HepG2 (cell line): ENCODE measurements around the gene C4orf36. TPM values are rescaled to one million over a fixed set of nuclear protein-coding genes. Genes with fewer than 3 reads are reported as not detected.

Experiments used
- ATAC-seq: fragments of 200-7000 bp; cut with Tn5 transposase; 3 replicates; pipeline ENCODE4 v1.9.1; 2020; ENCODE audit warnings: mild to moderate bottlenecking, moderate library complexity
- BruUV-seq: library from RNA; stranded (reverse); fragments of 400-500 nt; replicated peaks from 2 replicates; lab custom pipeline; 2021; lab: Mats Ljungman, UMichigan
- CTCF ChIA-PET: fragments of 300-600 bp; formaldehyde crosslinking; extraction: SDS; loops from one replicate; lab custom pipeline; 2021; ENCODE audit warnings: low total read pairs, inconsistent platforms, low intra/inter-chr PET ratio; lab: Yijun Ruan, JAX
- POLR2A ChIA-PET: fragments of 350-600 bp; sonication (Branson Sonifier 250); formaldehyde crosslinking; loops from one replicate; lab custom pipeline; 2020; ENCODE audit warnings: antibody characterized with exemption, inconsistent platforms; lab: Yijun Ruan, JAX
- DNase-seq: peaks from one replicate; pipeline ENCODE4 v3.0.0-alpha.2; 2015; ENCODE audit warnings: low spot score
- FAIRE-seq: peaks from 3 replicates; lab custom pipeline; 2011; peaks lifted over from hg19 to GRCh38; lab: Jason Lieb, UNC
- H2AFZ ChIP-seq: one replicate; pipeline ENCODE4 v1.6.1; 2011; ENCODE audit warnings: low read length, inconsistent platforms
- H3K27ac ChIP-seq: fragments of 300-600 bp; 3 replicates; pipeline ENCODE4 v1.8.0; 2011; ENCODE audit warnings: mixed run types, mild to moderate bottlenecking, mixed read lengths, low read length, inconsistent platforms; ENCODE audit not compliant: insufficient read depth; ENCODE audit errors: extremely low read length
- H3K27me3 ChIP-seq, 2 experiments: fragments of 200-600 bp in 1 of 2; 2 replicates in 1 of 2; 3 replicates in 1 of 2; pipeline versions ENCODE4 v1.6.0 to v1.8.0; 2011; ENCODE audit warnings: low read length in 2 of 2, mild to moderate bottlenecking in 2 of 2, moderate library complexity in 2 of 2, inconsistent platforms in 1 of 2; ENCODE audit not compliant: insufficient read depth in 2 of 2, control insufficient read depth in 1 of 2
- H3K36me3 ChIP-seq, 2 experiments: fragments of 200-600 bp in 1 of 2; replicated peaks in 1 of 2; 2 replicates in 1 of 2; 3 replicates in 1 of 2; pipeline versions ENCODE4 v1.5.1 to v1.8.0; 2011; ENCODE audit warnings: low read length in 2 of 2, inconsistent platforms in 1 of 2; ENCODE audit not compliant: insufficient read depth in 2 of 2, control insufficient read depth in 1 of 2
- H3K4me1 ChIP-seq: 2 replicates; pipeline ENCODE4 v1.5.1; 2012; ENCODE audit warnings: low read length, inconsistent platforms; ENCODE audit not compliant: insufficient read depth
- H3K4me2 ChIP-seq: 2 replicates; pipeline ENCODE4 v1.6.0; 2011; ENCODE audit warnings: low read depth, low read length, inconsistent platforms
- H3K4me3 ChIP-seq, 3 experiments: fragments of 200-600 bp in 1 of 3; sonication (generic), shearing (Covaris generic) in 1 of 3; replicated peaks in 1 of 3; 2 replicates each; pipeline ENCODE4 v1.5.1; 2011 to 2016; ENCODE audit warnings: low read length in 3 of 3, inconsistent platforms in 2 of 3, low read depth in 2 of 3, mild to moderate bottlenecking in 2 of 3, control low read depth in 1 of 3, mixed read lengths in 1 of 3; ENCODE audit not compliant: insufficient read depth in 1 of 3
- H3K79me2 ChIP-seq: one replicate; pipeline ENCODE4 v1.6.1; 2011; ENCODE audit warnings: low read length, inconsistent platforms; ENCODE audit not compliant: insufficient read depth
- H3K9ac ChIP-seq: 2 replicates; pipeline ENCODE4 v1.6.0; 2011; ENCODE audit warnings: mild to moderate bottlenecking, low read depth, low read length, inconsistent platforms; ENCODE audit not compliant: insufficient read depth
- H3K9me3 ChIP-seq: 2 replicates; pipeline ENCODE4 v1.5.1; 2012; ENCODE audit warnings: mild to moderate bottlenecking, low read length
- H4K20me1 ChIP-seq: 2 replicates; pipeline ENCODE4 v1.6.0; 2011; ENCODE audit warnings: inconsistent platforms, mild to moderate bottlenecking, low read length, moderate library complexity; ENCODE audit not compliant: insufficient read depth
- CCDC6 ChIP-seq: sonication (generic); formaldehyde crosslinking; IDR thresholded peaks from 2 replicates; pipeline ENCODE4 v1.8.1; 2022; ENCODE audit warnings: mild to moderate bottlenecking, missing genetic modification reagents, moderate library complexity
- E2F1 ChIP-seq: sonication (generic); formaldehyde crosslinking; IDR thresholded peaks from 2 replicates; pipeline ENCODE4 v1.5.0; 2020; ENCODE audit warnings: missing genetic modification reagents
- ETS1 ChIP-seq: sonication (generic); formaldehyde crosslinking; IDR thresholded peaks from 2 replicates; pipeline ENCODE4 v1.4.0; 2020; ENCODE audit warnings: missing genetic modification reagents
- MXD3 ChIP-seq: IDR thresholded peaks from 2 replicates; pipeline ENCODE4 v1.6.1; 2016; ENCODE audit warnings: mild to moderate bottlenecking, missing biosample characterization, missing genetic modification reagents
- NFE2L1 ChIP-seq: sonication (generic); formaldehyde crosslinking; IDR thresholded peaks from 2 replicates; pipeline ENCODE4 v1.4.0; 2020; ENCODE audit warnings: missing genetic modification reagents, mild to moderate bottlenecking, borderline replicate concordance
- NFRKB ChIP-seq: fragments of 450-650 bp; IDR thresholded peaks from 2 replicates; pipeline ENCODE4 v1.6.1; 2017
- XRCC5 ChIP-seq: fragments of 200-400 bp; formaldehyde crosslinking; optimal IDR thresholded peaks from 2 replicates; pipeline ENCODE3; 2017; ENCODE audit warnings: mild to moderate bottlenecking, low read length
- ZFP36L1 ChIP-seq: sonication (generic); formaldehyde crosslinking; IDR thresholded peaks from 2 replicates; pipeline ENCODE4 v1.8.0; 2022; ENCODE audit warnings: mild to moderate bottlenecking, missing genetic modification reagents, moderate library complexity
- WGBS: methylation state at CpG from one replicate; pipeline ENCODE4 v1.1.6; 2017; ENCODE audit warnings: low lambda C conversion rate; 5-methylcytosine and 5-hydroxymethylcytosine counted together
- in situ Hi-C: cut with HindIII; loops from 2 replicates; pipeline ENCODE4 v1.10.0; 2017; ENCODE audit warnings: low pct_unique_long_range_greater_than_20kb; ENCODE audit not compliant: extremely low pct_ligation_motif_present
- intact Hi-C: fragments of 100-400 bp; cut with micrococcal nuclease; formaldehyde crosslinking; loops from one replicate; pipeline ENCODE4 v1.10.0; 2022; ENCODE audit not compliant: unreplicated experiment
- polyA plus RNA-seq, 8 experiments: library from polyadenylated mRNA; depleted of rRNA in 3 of 8; stranded (reverse) in 7 of 8; unstranded in 1 of 8; fragments of >200 nt; fragmentation: Illumina TruSeq in 4 of 8; extraction: Trizol in 4 of 8; gene quantifications; 2 replicates each; pipeline versions ENCODE4 v1.2.1 to v1.2.3, GENCODE V29; 2011 to 2016; ENCODE audit warnings: low read depth in 4 of 8, missing spikeins in 1 of 8, mixed read lengths in 1 of 8; ENCODE audit not compliant: insufficient read depth in 1 of 8
- total RNA-seq, 5 experiments: library from RNA; depleted of rRNA; stranded (reverse); fragments of >200 nt; fragmentation: Illumina TruSeq; extraction: Trizol; gene quantifications; 2 replicates each; pipeline ENCODE4 v1.2.3, GENCODE V29; 2016; ENCODE audit warnings: low read depth in 1 of 5
- TF ChIP-seq, protein P1 (sequence below): sonication (generic); formaldehyde crosslinking; IDR thresholded peaks from 2 replicates; pipeline ENCODE4 v1.5.0; 2020; ENCODE audit warnings: mild to moderate bottlenecking, low read depth, missing genetic modification reagents, borderline replicate concordance
- TF ChIP-seq, protein P2 (sequence below): sonication (generic); formaldehyde crosslinking; IDR thresholded peaks from 2 replicates; pipeline ENCODE4 v1.8.1; 2023; ENCODE audit warnings: missing genetic modification reagents, mild to moderate bottlenecking, borderline replicate concordance

Gene C4orf36
- total and polyA plus RNA-seq, 2 of the 13 experiments (the other 11 are each of a cell fraction or from before 2014, with no cell fraction given) = 0.63 TPM; not detected in 1

- TF ChIP-seq MXD3 = 0 out of 2 replicates have a peak, but pooled peaks have one; percentile 8
- 0 out of 2 replicates have a peak, but pooled peaks have one; percentile 34 for TF ChIP-seq ZFP36L1
Observed at GRCh38 chr4:86891762-86892635, at the start of gene C4orf36 (continued).

GRCh38 chr4:86940920-86941460 lies 48.8 kb upstream of the C4orf36 start:
- TF ChIP-seq, protein P1, sequence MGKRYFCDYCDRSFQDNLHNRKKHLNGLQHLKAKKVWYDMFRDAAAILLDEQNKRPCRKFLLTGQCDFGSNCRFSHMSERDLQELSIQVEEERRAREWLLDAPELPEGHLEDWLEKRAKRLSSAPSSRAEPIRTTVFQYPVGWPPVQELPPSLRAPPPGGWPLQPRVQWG (CRISPR knock-in tag) = no peak
- TF ChIP-seq XRCC5 (no peak), E2F1 (CRISPR knock-in tag) (no peak), CCDC6 (CRISPR knock-in tag) (no peak), NFE2L1 (CRISPR knock-in tag) (no peak), NFRKB (no peak), ETS1 (no peak)
- TF ChIP-seq, protein P2, sequence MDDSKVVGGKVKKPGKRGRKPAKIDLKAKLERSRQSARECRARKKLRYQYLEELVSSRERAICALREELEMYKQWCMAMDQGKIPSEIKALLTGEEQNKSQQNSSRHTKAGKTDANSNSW (CRISPR knock-in tag) = no peak
- ATAC-seq = no peak
- in situ Hi-C loops = no loop called here

More at GRCh38 chr4:86940920-86941460, 48.8 kb upstream of the C4orf36 start:
- Histone ChIP-seq H3K36me3 (no peaks in the 10 kb centered on the region), H3K4me1 (peaks cover 89% of the 10 kb centered on the region), H3K4me3 (no peak overlapping the region), H3K79me2 (peaks cover 88% of the 10 kb centered on the region), H3K9me3 (no peaks in the 10 kb centered on the region), H3K27ac (no peak overlapping the region), H2AFZ (no peak overlapping the region), H3K27me3 (no peaks in the 10 kb centered on the region; a peak in 1 of 5 replicates), H3K4me2 (no peak overlapping the region), H4K20me1 (0 out of 2 replicates have a peak, but pooled peaks cover 4% of the 10 kb centered on the region), H3K9ac (no peak overlapping the region)
- intact Hi-C loops = no loop called here
- CTCF ChIA-PET = no interaction called here
- POLR2A ChIA-PET = interaction anchor here (0.6 to 3.6 kb wide), 3 partner anchors 21 to 65 kb away, joined by 3 to 18 read pairs (median 16); no protein-coding TSS in a partner anchor
- 95% methylated on average over 15 of the region's 15 CpGs for WGBS
- no peak for FAIRE-seq
- no peak for DNase-seq
- BruUV-seq = no TSS peak
